ENCODE results near the gene OLFML2A. TPM values are rescaled to one million over a fixed set of nuclear protein-coding genes. Genes with fewer than 3 reads are reported as not detected.

The OLFML2A gene
- polyA plus RNA-seq, 2 of the 4 experiments (the other 2 are of a cell fraction), result 8.2 to 14.5 TPM

DNA sequence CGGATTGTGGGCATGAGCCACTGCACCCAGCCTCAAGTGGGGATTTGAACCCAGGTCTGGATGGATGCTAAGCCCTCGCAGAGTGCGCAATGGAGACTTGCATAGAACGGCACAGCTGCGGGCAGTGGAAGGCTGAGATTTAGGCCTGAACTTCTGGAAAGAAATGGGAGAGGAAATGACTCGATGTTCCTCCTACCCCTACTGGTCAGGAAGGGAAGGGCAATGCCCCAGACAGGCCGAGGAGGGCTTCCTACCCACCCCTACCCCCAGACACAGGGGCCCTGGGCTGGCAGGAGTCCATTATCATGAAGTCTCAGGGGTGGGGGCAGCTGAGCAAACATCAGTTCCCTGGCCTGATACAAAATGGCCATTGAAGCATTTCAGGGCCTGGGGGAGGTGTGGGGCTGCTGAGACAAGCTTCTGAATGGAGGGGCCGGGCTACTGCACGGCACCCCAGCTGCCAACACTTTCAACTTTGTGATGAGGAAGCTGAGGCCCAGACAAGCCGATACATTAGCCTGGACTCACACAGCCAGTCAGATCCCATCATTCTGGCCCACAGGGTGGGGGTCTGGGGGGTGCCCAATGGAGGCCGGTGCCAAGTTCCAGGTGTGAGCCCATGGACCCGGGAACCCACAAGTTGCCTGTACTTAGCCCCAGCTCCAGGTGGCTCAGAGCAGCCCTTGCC lies 62.8 kb downstream of the OLFML2A start:
- DNase-seq (ENCODE audit: low read depth in 1 of 2, low spot score in 1 of 2), result peak; percentile 53 to 55
- peak overlapping the region in 1 of 2 experiments; percentile 59; a peak in 2 of 6 replicates for H3K27ac ChIP-seq
- ATAC-seq, result peak; percentile 63 to 82; a peak in 4 of 6 replicates
- ChIA-PET POLR2A (interaction anchor here (0.9 to 1.0 kb wide), 3 partner anchors 22 to 63 kb away, joined by 3 read pairs; partner anchors contain the start of genes ARPC5L, OLFML2A and RPL35), CTCF (interaction anchor here (0.9 to 43.0 kb wide), 15 partner anchors 8 to 302 kb away, joined by 3 to 2512 read pairs (median 5); partner anchors contain the start of genes ARPC5L, NR6A1, OLFML2A and WDR38)
- H3K4me2 ChIP-seq, result no peak overlapping the region
- 70% methylated on average over 10 of the region's 12 CpGs for WGBS (ENCODE audit: missing lambda C conversion rate)
- TF ChIP-seq FOXS1 (CRISPR knock-in tag; IDR thresholded peaks at IDR 0.05) (no peak), RAD21 (conservative IDR thresholded peaks at IDR 0.05 in 1 of 2, IDR thresholded peaks at IDR 0.05 in 1 of 2) (peak in 1 of 2 experiments; percentile 12; a peak in 1 of 5 replicates), TFCP2L1 (CRISPR knock-in tag; IDR thresholded peaks at IDR 0.05) (no peak), RCOR1 (IDR thresholded peaks at IDR 0.05; ENCODE audit: low read depth, low read length) (no peak)
- TF ChIP-seq, protein P1, sequence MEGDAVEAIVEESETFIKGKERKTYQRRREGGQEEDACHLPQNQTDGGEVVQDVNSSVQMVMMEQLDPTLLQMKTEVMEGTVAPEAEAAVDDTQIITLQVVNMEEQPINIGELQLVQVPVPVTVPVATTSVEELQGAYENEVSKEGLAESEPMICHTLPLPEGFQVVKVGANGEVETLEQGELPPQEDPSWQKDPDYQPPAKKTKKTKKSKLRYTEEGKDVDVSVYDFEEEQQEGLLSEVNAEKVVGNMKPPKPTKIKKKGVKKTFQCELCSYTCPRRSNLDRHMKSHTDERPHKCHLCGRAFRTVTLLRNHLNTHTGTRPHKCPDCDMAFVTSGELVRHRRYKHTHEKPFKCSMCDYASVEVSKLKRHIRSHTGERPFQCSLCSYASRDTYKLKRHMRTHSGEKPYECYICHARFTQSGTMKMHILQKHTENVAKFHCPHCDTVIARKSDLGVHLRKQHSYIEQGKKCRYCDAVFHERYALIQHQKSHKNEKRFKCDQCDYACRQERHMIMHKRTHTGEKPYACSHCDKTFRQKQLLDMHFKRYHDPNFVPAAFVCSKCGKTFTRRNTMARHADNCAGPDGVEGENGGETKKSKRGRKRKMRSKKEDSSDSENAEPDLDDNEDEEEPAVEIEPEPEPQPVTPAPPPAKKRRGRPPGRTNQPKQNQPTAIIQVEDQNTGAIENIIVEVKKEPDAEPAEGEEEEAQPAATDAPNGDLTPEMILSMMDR (IDR thresholded peaks at IDR 0.05), result peak; percentile 11; the same call in 1 of the 3 replicates
- no peak for FAIRE-seq
- H3K4me3 ChIP-seq, result no peak overlapping the region
- no peaks in the 10 kb centered on the region for H3K9me3 ChIP-seq
- H3K4me1 ChIP-seq, result peaks cover 13% of the 10 kb centered on the region

DNA sequence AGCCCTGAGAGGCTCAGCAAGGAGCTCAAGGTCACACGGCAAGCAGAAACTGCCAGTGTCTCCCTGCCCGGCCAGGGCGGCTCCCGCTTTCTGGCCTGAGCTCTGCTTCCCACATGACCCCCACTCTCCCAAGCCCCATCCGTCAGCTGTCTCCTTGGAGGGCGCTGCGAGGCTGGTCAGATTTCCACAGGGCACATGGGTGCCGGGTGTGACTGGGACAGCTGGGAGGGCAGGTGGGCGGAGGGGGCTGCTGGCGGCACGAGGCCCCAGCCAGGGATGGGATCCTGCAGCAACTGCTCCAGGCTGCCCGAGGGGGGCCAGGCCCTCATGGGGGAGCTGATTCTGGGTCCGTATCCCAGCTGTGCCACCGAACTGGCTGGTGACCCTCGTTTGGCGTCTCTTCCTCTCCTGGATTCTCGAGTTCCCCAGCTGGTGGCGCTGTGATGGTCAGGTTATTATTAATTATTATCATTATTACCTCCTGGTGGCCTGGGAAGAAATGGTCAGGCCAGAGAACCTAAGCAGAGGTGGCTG lies 63.4 kb downstream of the OLFML2A start:
- POLR2A ChIA-PET, result interaction anchor here (0.9 to 1.0 kb wide), 3 partner anchors 21 to 63 kb away, joined by 3 read pairs; partner anchors contain the start of genes ARPC5L, OLFML2A and RPL35
- 67% methylated on average over 12 of the region's 18 CpGs for WGBS (ENCODE audit: missing lambda C conversion rate)

DNA sequence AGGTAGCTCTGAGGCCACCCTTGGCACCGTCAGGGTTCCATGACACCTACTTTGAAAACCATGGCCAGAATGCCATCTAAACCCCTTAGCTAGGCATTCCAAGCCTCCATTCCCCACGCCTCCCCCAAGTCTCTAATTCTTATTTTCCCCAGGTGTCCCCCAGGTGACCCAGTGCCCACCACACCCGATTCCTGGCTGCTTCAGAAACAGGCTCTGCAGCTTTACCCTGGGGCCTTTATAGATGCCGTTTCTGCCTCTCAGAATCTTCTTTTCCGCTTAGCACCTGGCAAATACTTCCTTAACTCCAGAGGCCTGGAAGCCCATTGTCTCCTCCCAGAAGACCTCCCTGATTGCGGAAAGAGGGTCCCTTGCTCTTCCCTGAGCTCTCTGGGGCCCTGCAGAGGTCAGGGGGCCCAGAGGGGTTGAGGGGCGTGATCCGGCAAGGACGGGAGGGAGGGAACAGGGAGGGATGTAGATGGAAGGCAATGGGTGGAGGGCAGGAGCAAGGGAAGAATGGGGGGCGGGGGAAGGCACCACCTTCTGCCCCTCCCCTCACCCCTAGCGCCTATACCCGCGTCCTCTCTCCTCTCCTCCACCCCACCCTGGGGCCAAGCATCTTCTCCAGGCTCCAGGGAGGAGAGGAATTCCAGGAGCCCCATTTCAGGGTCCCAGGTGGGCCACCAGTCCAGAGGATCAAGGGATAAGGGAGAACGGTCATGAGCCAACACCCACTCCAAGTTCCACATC lies 64.3 kb downstream of the OLFML2A start:
- no peak for ATAC-seq
- ChIA-PET POLR2A (no interaction called here), CTCF (interaction anchor here (0.7 to 43.0 kb wide), 11 partner anchors 10 to 301 kb away, joined by 3 to 2512 read pairs (median 5); partner anchors contain the start of genes ARPC5L, NR6A1, OLFML2A and WDR38)
- no peak for TF ChIP-seq MYC (IDR thresholded peaks at IDR 0.05; ENCODE audit: borderline replicate concordance, low read length)
- no peak overlapping the region for H3K4me2 ChIP-seq
- no peak overlapping the region for H3K4me3 ChIP-seq
- peak overlapping the region in 1 of 2 experiments; percentile 31; a peak in 1 of 6 replicates for H3K27ac ChIP-seq
- DNase-seq (ENCODE audit: low read depth in 1 of 2, low spot score in 1 of 2), result no peak
- no peak for FAIRE-seq
- H3K4me1 ChIP-seq, result peaks cover 4% of the 10 kb centered on the region; the same call in 1 of the 3 replicates
- no peaks in the 10 kb centered on the region for H3K9me3 ChIP-seq
- 89% methylated on average over 13 of the region's 14 CpGs for WGBS (ENCODE audit: missing lambda C conversion rate)

More for the DNA sequence above, 63.4 kb downstream of the OLFML2A start:
- peaks cover 7% of the 10 kb centered on the region for H3K4me1 ChIP-seq
- CTCF ChIA-PET, result interaction anchor here (0.7 to 43.0 kb wide), 15 partner anchors 9 to 302 kb away, joined by 3 to 2512 read pairs (median 5); partner anchors contain the start of genes ARPC5L, NR6A1, OLFML2A and WDR38
- TF ChIP-seq SMC3 (IDR thresholded peaks at IDR 0.05) (0 out of 3 replicates have a peak, but pooled peaks have one; percentile 9), JUN (IDR thresholded peaks at IDR 0.05) (no peak), RCOR1 (IDR thresholded peaks at IDR 0.05; ENCODE audit: low read depth, low read length) (no peak)
- TF ChIP-seq, protein P1 (IDR thresholded peaks at IDR 0.05), result peak; percentile 25; the same call in 2 of the 3 replicates
- peak; percentile 70 to 77; a peak in 5 of 6 replicates for ATAC-seq
- no peak for FAIRE-seq
- no peaks in the 10 kb centered on the region for H3K9me3 ChIP-seq
- DNase-seq (ENCODE audit: low read depth in 1 of 2, low spot score in 1 of 2), result peak in 1 of 2 experiments; percentile 42
- peak overlapping the region in 1 of 2 experiments; percentile 59; a peak in 3 of 6 replicates for H3K27ac ChIP-seq
- H3K4me2 ChIP-seq, result no peak overlapping the region
- no peak overlapping the region for H3K4me3 ChIP-seq

Measured in A549 (cell line).